Epithelial cell of proximal tubule (primary cell): ENCODE results near the gene ACCSL. TPM values are rescaled to one million over a fixed set of nuclear protein-coding genes. Genes with fewer than 3 reads are reported as not detected.

ENCODE experiments used
- DNase-seq: peaks from one replicate; pipeline ENCODE4 v3.0.0-alpha.2; 2011; ENCODE audit warnings: low read depth
- H3K4me3 ChIP-seq: 2 replicates; pipeline ENCODE4 v1.5.1; 2011; ENCODE audit warnings: low read depth, mild to moderate bottlenecking, low read length
- total RNA-seq: library from RNA; depleted of rRNA; stranded (reverse); fragments of >200 nt; gene quantifications from 2 replicates; pipeline ENCODE4 v1.2.3, GENCODE V29; 2015
- TF ChIP-seq, protein P1 (sequence below): conservative IDR thresholded peaks from 2 replicates; pipeline ENCODE4 v1.5.1; 2012; ENCODE audit warnings: low read depth, mild to moderate bottlenecking, low read length

ACCSL gene
- not detected in 2 replicates for total RNA-seq

DNA sequence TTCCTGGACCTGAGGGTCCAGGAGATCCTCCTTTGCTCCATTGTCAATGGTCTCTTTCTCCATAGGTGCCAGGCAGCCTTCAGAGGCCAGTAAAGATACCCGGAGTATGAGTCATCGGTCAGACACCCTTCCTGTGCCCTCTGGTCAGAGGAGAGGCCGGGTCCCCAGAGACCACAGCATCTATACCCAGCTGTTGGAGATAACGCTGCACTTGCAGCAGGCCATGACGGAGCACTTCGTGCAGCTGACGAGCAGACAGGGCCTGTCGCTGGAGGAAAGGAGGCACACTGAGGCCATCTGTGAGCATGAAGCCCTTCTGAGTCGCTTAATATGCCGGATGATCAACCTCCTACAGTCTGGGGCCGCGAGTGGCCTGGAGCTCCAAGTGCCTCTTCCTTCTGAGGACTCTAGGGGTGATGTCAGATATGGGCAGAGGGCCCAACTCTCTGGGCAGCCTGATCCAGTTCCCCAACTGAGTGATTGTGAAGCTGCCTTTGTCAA is at the start of gene ACCSL:
Gene ACCSL, plus strand, starts transcription at position 51 of the 501 bp plus-strand sequence. Its CDS starts 56 bp downstream, at position 107.
- no peak within 1 kb of the TSS for H3K4me3 ChIP-seq
- TF ChIP-seq, protein P1, sequence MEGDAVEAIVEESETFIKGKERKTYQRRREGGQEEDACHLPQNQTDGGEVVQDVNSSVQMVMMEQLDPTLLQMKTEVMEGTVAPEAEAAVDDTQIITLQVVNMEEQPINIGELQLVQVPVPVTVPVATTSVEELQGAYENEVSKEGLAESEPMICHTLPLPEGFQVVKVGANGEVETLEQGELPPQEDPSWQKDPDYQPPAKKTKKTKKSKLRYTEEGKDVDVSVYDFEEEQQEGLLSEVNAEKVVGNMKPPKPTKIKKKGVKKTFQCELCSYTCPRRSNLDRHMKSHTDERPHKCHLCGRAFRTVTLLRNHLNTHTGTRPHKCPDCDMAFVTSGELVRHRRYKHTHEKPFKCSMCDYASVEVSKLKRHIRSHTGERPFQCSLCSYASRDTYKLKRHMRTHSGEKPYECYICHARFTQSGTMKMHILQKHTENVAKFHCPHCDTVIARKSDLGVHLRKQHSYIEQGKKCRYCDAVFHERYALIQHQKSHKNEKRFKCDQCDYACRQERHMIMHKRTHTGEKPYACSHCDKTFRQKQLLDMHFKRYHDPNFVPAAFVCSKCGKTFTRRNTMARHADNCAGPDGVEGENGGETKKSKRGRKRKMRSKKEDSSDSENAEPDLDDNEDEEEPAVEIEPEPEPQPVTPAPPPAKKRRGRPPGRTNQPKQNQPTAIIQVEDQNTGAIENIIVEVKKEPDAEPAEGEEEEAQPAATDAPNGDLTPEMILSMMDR, result no peak
- DNase-seq, result no peak

- DNase-seq, result no peak
- TF ChIP-seq, protein P1, result no peak
- no peak overlapping the region for H3K4me3 ChIP-seq
Observed at GRCh38 chr11:43998308-43998707, 49.5 kb upstream of the ACCSL start.

DNA sequence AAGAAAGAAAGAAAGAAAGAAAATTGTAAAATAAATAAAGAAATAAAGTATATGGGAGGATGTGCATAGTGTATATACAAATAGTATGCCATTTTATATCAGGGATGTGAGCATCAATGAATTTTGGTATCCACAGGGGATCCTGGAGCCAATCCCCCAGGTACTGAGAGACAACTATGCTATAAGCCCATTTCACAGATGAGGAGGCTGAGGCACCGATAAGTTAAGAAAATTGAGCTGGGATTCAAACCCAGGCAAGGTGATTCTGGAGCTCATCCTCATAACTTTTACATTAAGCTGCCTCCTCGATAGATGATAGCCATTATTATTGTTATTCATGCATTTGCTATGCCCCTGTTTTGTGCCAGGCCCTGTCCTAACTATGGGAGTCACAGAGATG is 47.0 kb upstream of the ACCSL start:
- TF ChIP-seq, protein P1, result no peak
- H3K4me3 ChIP-seq, result no peak overlapping the region
- no peak for DNase-seq

- no peak overlapping the region for H3K4me3 ChIP-seq
- TF ChIP-seq, protein P1, result no peak
- no peak for DNase-seq
Observed at GRCh38 chr11:44002191-44003093, 45.3 kb upstream of the ACCSL start.

DNA sequence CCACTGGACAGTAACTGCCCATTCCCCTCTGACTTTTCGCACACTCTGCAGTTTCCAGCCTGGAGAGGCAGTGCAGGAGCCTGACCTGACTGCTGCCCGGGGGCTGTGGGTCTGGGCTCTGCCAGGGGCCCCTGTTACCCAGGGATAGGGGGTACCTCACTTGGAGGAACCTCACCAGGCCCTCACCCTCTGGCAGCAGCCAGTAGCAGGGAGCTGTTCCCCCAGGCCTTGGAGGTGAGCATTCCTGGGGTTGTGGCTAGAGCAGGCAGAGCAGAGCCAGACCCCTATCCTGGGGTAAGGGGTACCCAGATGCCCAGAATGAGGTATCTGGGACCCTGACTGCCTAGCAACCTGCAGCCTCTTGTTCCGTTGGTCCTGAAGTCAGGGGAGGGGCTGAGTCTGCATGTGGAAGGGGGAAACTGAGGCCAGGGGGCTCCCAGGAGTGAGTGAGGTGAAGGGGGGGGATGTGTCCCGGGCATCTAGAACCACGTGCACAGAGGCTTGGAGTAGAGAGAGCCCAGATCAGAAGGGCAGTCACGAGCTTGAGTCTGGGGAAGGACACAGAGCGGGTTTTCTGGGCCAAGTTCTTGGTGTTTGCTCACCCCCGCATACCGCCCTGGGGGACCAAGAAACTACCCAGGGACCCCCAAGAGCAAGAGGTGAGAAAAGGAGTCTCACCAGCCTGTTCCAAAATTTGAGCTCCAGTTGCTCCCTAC is 43.9 kb upstream of the ACCSL start:
- TF ChIP-seq, protein P1, result no peak
- no peak overlapping the region for H3K4me3 ChIP-seq

DNA sequence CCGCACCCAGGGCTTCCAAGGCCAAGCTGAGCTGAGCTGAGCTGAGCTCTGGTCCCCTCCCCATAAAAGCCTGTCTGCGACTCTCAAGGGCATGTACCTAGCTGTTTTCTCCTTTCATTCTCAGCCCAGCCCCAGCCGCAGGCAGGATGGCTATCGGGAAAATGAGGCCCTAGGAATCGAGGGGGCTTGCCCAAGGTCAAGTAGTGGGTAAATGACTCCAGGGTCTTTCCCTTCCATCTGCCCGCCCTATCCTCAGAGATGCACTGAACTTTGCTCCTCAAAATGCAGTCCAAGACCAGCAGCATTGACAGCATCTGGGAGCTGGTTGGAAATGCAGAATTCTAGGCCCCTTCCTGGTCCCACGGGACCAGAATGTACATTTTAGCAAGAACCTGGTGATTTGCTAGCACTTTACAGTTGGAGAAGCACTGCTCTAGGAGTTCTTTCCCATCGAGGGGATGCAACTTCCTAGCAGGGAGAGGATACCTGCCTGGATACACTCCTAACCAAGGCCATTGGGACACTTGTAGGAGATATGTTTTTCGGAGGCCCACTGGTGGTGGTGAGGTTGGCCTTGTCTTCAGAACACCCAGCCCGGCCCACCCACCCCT is 43.2 kb upstream of the ACCSL start:
- no peak for DNase-seq
- no peak overlapping the region for H3K4me3 ChIP-seq
- TF ChIP-seq, protein P1, result no peak

More for the DNA sequence above, 43.9 kb upstream of the ACCSL start:
- DNase-seq, result no peak
